Activated CD8-positive, alpha-beta memory T cell treated with anti-CD3 and anti-CD28 coated beads, Interleukin-2, amount 50 U/mL, for 24 hours (primary cell): ENCODE measurements around the gene MYOF.
A peak's percentile ranks its signal among the peaks of the same experiment; 100 is the strongest.

Experiments used
- DNase-seq: peaks from one replicate; pipeline ENCODE4 v3.0.0-alpha.2; 2020; ENCODE audit errors: extremely low read depth

The MYOF gene

GRCh38 chr10:93482145-93482834 lies at the start of gene MYOF:
MYOF (minus strand) TSS chr10:93482334; CDS start chr10:93482194, 140 bp downstream.
- DNase-seq = peak; percentile 20

- DNase-seq = no peak
Observed at GRCh38 chr10:93518531-93518930, 36.4 kb upstream of the MYOF start.

GRCh38 chr10:93516006-93516380 lies 33.9 kb upstream of the MYOF start:
- no peak for DNase-seq

GRCh38 chr10:93515071-93516005 lies 33.2 kb upstream of the MYOF start:
- no peak for DNase-seq

- DNase-seq = no peak
Observed at GRCh38 chr10:93514521-93514920, 32.4 kb upstream of the MYOF start.

- DNase-seq = no peak
Observed at GRCh38 chr10:93513091-93513490, 31.0 kb upstream of the MYOF start.

- DNase-seq = no peak
Observed at GRCh38 chr10:93512565-93512964, 30.4 kb upstream of the MYOF start.

- DNase-seq = no peak
Observed at GRCh38 chr10:93509816-93510215, 27.7 kb upstream of the MYOF start.

GRCh38 chr10:93505075-93505474 lies 22.9 kb upstream of the MYOF start:
- no peak for DNase-seq

- no peak for DNase-seq
Observed at GRCh38 chr10:93503075-93503474, 20.9 kb upstream of the MYOF start.

- DNase-seq = no peak
Observed at GRCh38 chr10:93501650-93502049, 19.5 kb upstream of the MYOF start.

GRCh38 chr10:93498166-93498565 lies 16.0 kb upstream of the MYOF start:
- DNase-seq = no peak

GRCh38 chr10:93496322-93497041 lies 14.3 kb upstream of the MYOF start, which contains the start of gene CEP55:
CEP55 (plus strand) TSS chr10:93496612; CDS start chr10:93500052, 3,440 bp downstream.
- DNase-seq = peak; percentile 80

- no peak for DNase-seq
Observed at GRCh38 chr10:93495654-93496321, 13.7 kb upstream of the MYOF start.

- no peak for DNase-seq
Observed at GRCh38 chr10:93494494-93494893, 12.4 kb upstream of the MYOF start.

- DNase-seq = no peak
Observed at GRCh38 chr10:93493162-93493561, 11.0 kb upstream of the MYOF start.

GRCh38 chr10:93491602-93492121 lies 9.5 kb upstream of the MYOF start:
- no peak for DNase-seq

GRCh38 chr10:93488956-93489528 lies 6.9 kb upstream of the MYOF start:
- DNase-seq = no peak

- DNase-seq = no peak
Observed at GRCh38 chr10:93485690-93486089, 3.6 kb upstream of the MYOF start.

- no peak for DNase-seq
Observed at GRCh38 chr10:93481637-93482144, 443 bp downstream of the MYOF start.

GRCh38 chr10:93478873-93479272 lies 3.3 kb downstream of the MYOF start:
- DNase-seq = no peak
